Lung (tissue), 12 donors: ENCODE data around the gene RPS15A. TPM values are rescaled to one million over a fixed set of nuclear protein-coding genes. Genes with fewer than 3 reads are reported as not detected.

Experiments used
- ATAC-seq: fragments of 200-7000 bp; cut with Tn5 transposase; one replicate; pipeline ENCODE4 v1.9.1; 2020; ENCODE audit warnings: moderate number of reproducible peaks; ENCODE audit not compliant: insufficient read depth, low FRiP score
- DNase-seq, 3 donors: peaks; one replicate each; pipeline ENCODE4 v3.0.0-alpha.2; 2013 to 2017
- H3K27ac ChIP-seq, 2 donors: one replicate each; pipeline ENCODE4 v1.5.1; 2013; ENCODE audit warnings: mild to moderate bottlenecking in 2 of 2, moderate library complexity in 2 of 2, control low read depth in 1 of 2, inconsistent platforms in 1 of 2, low read depth in 1 of 2, low read length in 1 of 2
- H3K27me3 ChIP-seq, 3 donors: one replicate each; pipeline ENCODE4 v1.5.1; 2013; ENCODE audit warnings: low read length in 2 of 3; ENCODE audit not compliant: control insufficient read depth in 3 of 3, insufficient read depth in 3 of 3
- H3K36me3 ChIP-seq, 4 donors: one replicate each; pipeline ENCODE4 v1.5.1; 2013; ENCODE audit warnings: low read length in 4 of 4, mild to moderate bottlenecking in 1 of 4, moderate library complexity in 1 of 4; ENCODE audit not compliant: control insufficient read depth in 4 of 4, insufficient read depth in 4 of 4
- H3K4me1 ChIP-seq, 5 donors: one replicate each; pipeline ENCODE4 v1.5.1; 2013; ENCODE audit warnings: low read length in 5 of 5, mild to moderate bottlenecking in 2 of 5, moderate library complexity in 1 of 5; ENCODE audit not compliant: control insufficient read depth in 5 of 5, insufficient read depth in 5 of 5
- H3K4me3 ChIP-seq: one replicate; pipeline ENCODE4 v1.5.1; 2013; ENCODE audit warnings: mild to moderate bottlenecking, control low read depth, moderate library complexity
- H3K9ac ChIP-seq, 2 donors: one replicate each; pipeline ENCODE4 v1.5.1; 2013; ENCODE audit warnings: low read length in 2 of 2, control low read depth in 1 of 2; ENCODE audit not compliant: insufficient read depth in 1 of 2
- H3K9me3 ChIP-seq, 4 donors: one replicate each; pipeline ENCODE4 v1.5.1; 2013; ENCODE audit warnings: low read length in 3 of 4, mild to moderate bottlenecking in 1 of 4, moderate library complexity in 1 of 4; ENCODE audit not compliant: control insufficient read depth in 4 of 4, insufficient read depth in 3 of 4
- WGBS, 2 donors: extraction: QIAGEN DNeasy Blood & Tissue Kit; methylation state at CpG; one replicate each; pipeline ENCODE4 v1.1.7; 2013; 5-methylcytosine and 5-hydroxymethylcytosine counted together
- polyA plus RNA-seq, 2 donors: library from polyadenylated mRNA; stranded (reverse); fragments of 200-250 nt; gene quantifications; one replicate each; pipeline ENCODE4 v1.2.1, GENCODE V29; 2013
- total RNA-seq, 2 donors: library from RNA; depleted of rRNA in 1 of 2; stranded (reverse); fragments of >200 nt in 1 of 2; gene quantifications; one replicate each; pipeline ENCODE4 v1.2.1, GENCODE V29; 2014 to 2021
- TF ChIP-seq, protein P1 (sequence below): IDR thresholded peaks from 2 replicates; pipeline ENCODE4 v1.5.1; 2012; ENCODE audit warnings: mild to moderate bottlenecking; ENCODE audit errors: control extremely low read depth, extremely low read depth
- donor health status: control.
- donor health status: control.
- donor health status: Bipolar disorder and iron deficiency.
- donor health status: healthy.
- donor health status: DM: yes; HTN: yes; CAD: no.

Gene RPS15A
- total and polyA plus RNA-seq, 4 donors = 887 to 3,620 (median 2,162) TPM

DNA sequence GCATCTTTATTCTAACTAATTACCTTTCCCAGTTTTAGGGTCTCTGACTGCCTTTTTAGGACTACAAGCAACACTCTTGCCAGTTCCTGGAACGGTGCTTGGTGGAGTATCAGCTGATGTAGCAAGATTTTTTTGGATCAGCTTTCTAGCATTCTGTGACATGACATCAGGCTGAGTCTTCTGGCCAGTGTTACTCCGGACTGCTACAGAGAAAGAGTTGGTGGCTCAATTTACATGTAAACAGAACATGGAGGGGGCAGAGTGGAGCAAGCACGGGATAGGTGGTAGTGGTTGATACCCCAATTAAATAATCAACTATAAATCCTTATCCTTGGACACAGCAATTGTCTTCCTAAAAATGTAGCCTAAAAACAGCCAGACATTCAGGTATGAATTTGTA is 21.8 kb upstream of the RPS15A start:
- no peak for ATAC-seq
- H3K27me3 ChIP-seq = no peaks in the 10 kb centered on the region
- no peak overlapping the region for H3K27ac ChIP-seq
- 90 to 91% methylated on average over 3 of the region's 3 CpGs for WGBS, 2 donors
- H3K9ac ChIP-seq = no peak overlapping the region
- no peaks in the 10 kb centered on the region for H3K9me3 ChIP-seq
- no peak for DNase-seq
- H3K36me3 ChIP-seq = peaks cover 24 to 52% (median 39%) of the 10 kb centered on the region in 4 donors
- TF ChIP-seq, protein P1, sequence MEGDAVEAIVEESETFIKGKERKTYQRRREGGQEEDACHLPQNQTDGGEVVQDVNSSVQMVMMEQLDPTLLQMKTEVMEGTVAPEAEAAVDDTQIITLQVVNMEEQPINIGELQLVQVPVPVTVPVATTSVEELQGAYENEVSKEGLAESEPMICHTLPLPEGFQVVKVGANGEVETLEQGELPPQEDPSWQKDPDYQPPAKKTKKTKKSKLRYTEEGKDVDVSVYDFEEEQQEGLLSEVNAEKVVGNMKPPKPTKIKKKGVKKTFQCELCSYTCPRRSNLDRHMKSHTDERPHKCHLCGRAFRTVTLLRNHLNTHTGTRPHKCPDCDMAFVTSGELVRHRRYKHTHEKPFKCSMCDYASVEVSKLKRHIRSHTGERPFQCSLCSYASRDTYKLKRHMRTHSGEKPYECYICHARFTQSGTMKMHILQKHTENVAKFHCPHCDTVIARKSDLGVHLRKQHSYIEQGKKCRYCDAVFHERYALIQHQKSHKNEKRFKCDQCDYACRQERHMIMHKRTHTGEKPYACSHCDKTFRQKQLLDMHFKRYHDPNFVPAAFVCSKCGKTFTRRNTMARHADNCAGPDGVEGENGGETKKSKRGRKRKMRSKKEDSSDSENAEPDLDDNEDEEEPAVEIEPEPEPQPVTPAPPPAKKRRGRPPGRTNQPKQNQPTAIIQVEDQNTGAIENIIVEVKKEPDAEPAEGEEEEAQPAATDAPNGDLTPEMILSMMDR = no peak
- no peak overlapping the region for H3K4me3 ChIP-seq
- H3K4me1 ChIP-seq = no peaks in the 10 kb centered on the region

DNA sequence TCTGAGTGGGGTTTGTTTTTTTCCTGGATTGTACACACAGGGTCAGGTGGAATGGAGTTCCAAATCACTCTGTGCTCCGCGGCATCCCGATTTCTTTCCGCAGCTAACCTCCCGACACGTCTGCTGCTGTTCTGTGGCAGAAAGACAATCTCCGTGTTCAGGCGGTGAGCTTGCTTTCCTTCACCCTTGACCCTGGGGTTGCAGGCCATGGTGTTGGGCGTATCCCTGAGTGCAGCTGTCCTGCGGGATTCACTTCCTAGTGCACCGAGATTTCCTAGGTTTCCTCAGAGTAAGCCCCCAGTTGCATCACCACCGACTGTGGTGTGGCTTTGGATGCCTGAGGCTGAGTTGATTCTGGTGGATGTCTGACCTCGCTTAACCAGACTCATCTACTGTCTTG is 19.0 kb upstream of the RPS15A start:
- DNase-seq (no peak), ATAC-seq (no peak)
- no peaks in the 10 kb centered on the region for H3K9me3 ChIP-seq
- H3K27me3 ChIP-seq = no peaks in the 10 kb centered on the region
- no peaks in the 10 kb centered on the region for H3K4me1 ChIP-seq
- no peak overlapping the region for H3K4me3 ChIP-seq
- H3K36me3 ChIP-seq = peaks cover 18 to 41% (median 27%) of the 10 kb centered on the region in 4 donors
- H3K27ac ChIP-seq = no peak overlapping the region
- TF ChIP-seq, protein P1 = no peak
- H3K9ac ChIP-seq = no peak overlapping the region
- 88 to 92% methylated on average over 13 of the region's 13 CpGs for WGBS, 2 donors

DNA sequence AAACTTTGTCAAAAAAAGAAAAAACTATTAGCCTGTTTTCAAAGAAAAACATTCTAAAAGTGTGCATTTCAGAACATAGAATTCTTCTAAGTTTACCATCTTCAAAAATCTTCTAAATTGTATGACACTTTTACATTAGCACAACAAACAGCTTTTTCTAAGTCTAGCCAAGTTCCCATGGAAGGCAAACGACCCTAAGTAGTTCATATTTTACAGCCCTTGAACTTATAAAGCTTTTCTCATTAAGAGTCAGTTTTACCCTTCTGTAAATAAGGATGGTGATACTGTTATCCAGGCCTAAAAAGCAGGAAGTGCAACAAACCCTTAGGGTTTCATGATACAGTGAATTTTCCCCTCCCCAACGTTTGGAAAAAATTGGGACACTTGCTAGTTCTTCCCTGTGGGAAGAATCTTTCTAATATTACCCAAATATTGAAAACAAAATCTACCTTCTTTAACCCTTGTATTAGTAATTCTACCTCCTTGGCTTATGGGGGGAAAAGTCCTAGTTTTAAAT is 15.2 kb upstream of the RPS15A start:
- H3K27ac ChIP-seq = no peak overlapping the region
- no peak overlapping the region for H3K4me3 ChIP-seq
- TF ChIP-seq, protein P1 = no peak
- H3K36me3 ChIP-seq = peaks cover 7 to 23% (median 14%) of the 10 kb centered on the region in 4 donors
- ATAC-seq (no peak), DNase-seq (no peak)
- H3K4me1 ChIP-seq = peaks cover 0 to 3% (median 0%) of the 10 kb centered on the region in 5 donors
- H3K27me3 ChIP-seq = no peaks in the 10 kb centered on the region
- WGBS, 2 donors = 14 to 21% methylated on average over 2 of the region's 2 CpGs
- no peaks in the 10 kb centered on the region for H3K9me3 ChIP-seq
- no peak overlapping the region for H3K9ac ChIP-seq

DNA sequence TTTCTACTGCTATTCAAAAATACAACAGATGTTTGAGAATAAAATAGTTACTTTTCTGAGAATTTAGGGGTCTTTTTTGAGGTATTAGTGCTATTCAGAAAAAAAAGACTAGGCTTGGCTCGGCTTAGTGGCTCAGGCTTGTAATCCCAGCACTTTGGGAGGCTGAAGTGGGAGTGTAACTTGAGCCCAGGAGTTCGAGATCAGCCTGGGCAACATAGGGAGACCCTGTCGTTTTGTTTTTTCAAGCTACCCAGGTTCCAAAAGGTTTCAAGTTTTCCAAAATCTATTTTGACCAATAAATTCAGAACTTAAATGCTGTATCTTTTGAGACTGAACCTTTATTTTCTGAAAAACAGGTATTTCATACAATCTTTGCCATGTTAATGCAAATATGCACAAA is 14.4 kb upstream of the RPS15A start:
- no peak overlapping the region for H3K4me3 ChIP-seq
- H3K9ac ChIP-seq = no peak overlapping the region
- WGBS, 2 donors = 48 to 54% methylated on average over 3 of the region's 3 CpGs
- H3K4me1 ChIP-seq = peaks cover 0 to 11% (median 2%) of the 10 kb centered on the region in 5 donors
- DNase-seq (no peak), ATAC-seq (no peak)
- no peaks in the 10 kb centered on the region for H3K27me3 ChIP-seq
- H3K36me3 ChIP-seq = peaks cover 6 to 21% (median 12%) of the 10 kb centered on the region in 4 donors
- peak overlapping the region in 1 of 2 donors; percentile 49 for H3K27ac ChIP-seq
- H3K9me3 ChIP-seq = no peaks in the 10 kb centered on the region
- TF ChIP-seq, protein P1 = no peak
